ENCODE data around the gene FKBP5.
"Not testable (repeated sequence)": the region's sequence is repeated elsewhere in the genome, so short reads cannot be mapped to it uniquely, and the experiment has no call there.

Gene FKBP5

DNA sequence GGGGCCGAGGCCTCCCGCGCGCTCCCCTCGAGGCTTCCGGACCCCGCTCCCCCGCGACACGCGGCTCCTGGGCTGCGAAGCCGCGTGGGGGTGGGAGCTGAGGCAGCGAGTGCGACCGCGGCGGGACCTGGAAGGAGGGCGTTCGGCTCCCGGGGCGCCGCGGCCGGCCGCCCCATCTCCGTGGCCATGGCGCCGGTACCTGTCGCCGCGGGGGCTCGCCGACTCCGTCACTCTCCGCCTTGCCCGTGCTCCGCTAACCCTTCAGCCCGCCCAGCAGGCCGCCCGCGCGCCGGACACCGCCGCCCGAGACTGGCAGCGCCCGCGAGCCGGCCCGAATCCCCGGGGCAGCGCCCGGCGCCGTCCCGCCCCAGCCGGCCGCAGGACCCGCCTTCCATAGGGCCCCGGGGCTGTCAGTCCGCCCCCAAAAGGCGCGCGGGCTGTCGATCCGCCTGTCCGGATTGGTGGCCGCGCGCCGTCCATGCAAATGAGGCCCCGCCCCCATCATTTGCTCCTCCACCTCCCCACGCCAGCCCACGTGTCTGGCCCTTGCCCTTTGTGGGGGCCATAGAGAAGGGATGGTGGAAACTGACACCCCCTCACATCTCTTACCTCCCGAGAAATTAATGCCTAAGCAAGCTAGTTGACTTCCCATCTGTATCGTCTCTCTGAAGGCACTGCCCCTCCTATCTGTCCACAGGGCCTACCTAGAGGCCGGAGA lies at the start of gene FKBP5:
TSS of gene FKBP5 (minus strand) at position 311 of the 718 bp plus-strand sequence. CDS start 46,091 bp downstream, outside the sequence.
- peak within 1 kb of the TSS; percentile 55 to 95 (median 86) for H3K4me3 ChIP-seq
- peak within 1 kb of the TSS; percentile 69 to 97 (median 90) for H3K27ac ChIP-seq

DNA sequence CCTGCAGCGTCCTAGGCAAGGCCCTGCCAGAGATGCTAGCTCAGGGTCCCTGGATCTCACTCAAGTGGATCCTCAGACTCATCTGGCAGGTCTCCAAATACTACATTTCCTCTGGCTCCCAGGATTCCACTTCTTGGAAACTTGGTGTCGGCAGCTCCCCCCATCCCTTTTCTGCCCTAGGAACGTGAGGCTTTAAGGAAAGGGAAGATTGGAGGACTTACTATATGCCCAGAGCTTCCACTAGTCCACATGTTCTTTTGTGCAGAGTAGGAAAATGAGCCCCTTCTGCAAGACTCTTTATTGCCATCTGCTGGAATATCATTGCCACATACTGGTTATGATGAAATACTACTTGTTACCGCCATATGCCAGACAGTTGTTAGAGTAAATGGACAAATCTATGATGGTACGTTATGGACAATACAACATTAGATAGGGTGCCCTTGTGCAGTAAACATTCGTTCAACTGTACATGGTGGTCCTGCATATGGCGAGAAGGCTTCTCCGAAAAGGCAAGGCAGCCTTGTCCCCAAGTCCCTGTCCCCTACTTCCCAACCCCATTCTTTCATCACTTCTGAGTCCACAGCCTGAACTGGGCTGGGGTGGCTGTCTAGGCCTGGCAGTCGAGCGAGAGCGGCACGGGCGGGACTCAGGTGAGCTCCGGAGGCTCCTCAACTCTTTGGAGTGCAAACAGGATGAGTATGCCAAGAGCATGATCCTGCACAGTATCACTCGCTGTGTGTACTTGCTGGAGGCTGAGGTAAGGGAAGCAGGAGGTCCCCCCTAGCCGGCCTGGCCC lies 48.9 kb upstream of the FKBP5 start:
- Histone ChIP-seq H3K27ac (peak overlapping the region in 1 of 21 experiments; percentile 16), H3K4me3 (no peak overlapping the region)

DNA sequence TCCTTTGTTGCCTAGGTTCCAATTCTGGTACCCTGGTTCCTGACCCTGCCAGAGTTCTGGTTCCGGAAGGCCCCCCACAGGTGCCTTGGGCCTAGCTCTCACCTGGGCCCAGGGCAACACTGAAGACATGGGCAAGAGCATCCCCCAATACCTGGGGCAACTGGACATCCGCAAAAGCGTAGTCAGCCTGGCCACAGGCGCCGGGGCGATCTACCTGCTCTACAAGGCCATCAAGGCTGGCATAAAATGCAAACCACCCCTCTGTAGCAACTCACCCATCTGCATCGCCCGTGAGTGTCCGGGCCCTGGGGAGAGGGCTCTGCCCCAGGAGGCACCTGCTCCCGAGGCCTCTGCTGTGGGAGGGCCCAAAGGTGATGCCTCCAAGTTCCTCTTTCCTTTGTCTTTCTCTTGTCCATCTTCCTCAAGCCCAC lies 48.3 kb upstream of the FKBP5 start, which contains the start of gene ARMC12:
TSS of gene ARMC12 (plus strand) at position 51 of the 431 bp plus-strand sequence. CDS start at position 128, 77 bp downstream.
- Histone ChIP-seq H3K27ac (peak within 1 kb of the TSS in 4 of 21 experiments; percentile 4 to 41 (median 27)), H3K4me3 (no peak within 1 kb of the TSS)

DNA sequence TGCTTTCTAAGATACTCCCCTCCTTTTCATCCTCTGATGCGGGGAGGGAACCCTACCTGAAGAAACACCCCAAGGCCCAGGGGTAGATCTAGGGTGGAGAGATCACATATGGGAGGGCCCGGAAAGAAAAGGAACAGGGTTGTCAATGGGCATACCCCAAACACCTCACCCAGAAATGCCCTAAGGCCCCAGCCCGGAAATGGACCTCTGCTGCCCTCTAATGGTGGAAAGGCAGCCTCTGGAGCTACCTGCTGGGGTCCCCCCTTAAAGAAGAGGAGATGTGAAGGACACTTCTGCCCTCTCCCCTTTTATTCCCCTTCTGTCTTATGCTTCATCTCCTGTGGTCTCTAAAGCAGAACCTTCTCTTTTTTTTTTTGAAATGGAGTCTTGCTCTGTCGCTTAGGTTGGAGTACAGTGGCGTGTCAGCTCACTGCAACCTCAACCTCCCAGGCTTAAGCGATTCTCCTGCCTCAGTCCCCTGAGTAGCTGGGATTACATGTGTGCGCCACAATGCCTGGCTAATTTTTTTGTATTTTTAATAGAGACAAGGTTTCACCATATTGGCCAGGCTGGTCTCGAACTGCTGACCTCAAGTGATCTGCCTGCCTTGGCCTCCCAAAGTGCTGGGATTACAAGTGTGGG lies 47.7 kb upstream of the FKBP5 start:
- peak overlapping the region in 3 of 21 experiments; percentile 4 to 41 (median 38) for H3K27ac ChIP-seq

DNA sequence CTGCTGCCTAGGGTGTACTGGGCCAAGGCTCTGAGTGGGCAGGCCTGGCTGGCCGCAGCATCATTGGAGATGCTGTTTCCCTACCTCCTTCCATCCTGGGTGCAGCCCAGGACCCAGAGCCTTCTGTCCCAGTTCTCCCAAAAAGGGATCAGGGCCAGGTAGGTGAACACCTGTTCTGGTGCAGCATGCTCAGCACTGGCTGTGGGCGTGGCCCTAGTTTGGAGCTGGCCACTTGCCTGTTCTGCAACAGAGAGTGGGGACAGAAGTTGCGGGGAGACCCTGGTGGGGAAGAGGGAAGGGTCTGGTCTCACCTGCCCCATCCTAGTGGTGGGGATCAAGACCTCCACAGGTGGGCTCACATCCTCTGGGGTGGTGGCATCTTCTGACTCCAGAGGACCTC lies 46.7 kb upstream of the FKBP5 start:
- Histone ChIP-seq H3K4me3 (no peak overlapping the region), H3K27ac (peak overlapping the region in 2 of 21 experiments; percentile 38 to 41)

More for the DNA sequence above, 47.7 kb upstream of the FKBP5 start:
- no peak overlapping the region for H3K4me3 ChIP-seq

DNA sequence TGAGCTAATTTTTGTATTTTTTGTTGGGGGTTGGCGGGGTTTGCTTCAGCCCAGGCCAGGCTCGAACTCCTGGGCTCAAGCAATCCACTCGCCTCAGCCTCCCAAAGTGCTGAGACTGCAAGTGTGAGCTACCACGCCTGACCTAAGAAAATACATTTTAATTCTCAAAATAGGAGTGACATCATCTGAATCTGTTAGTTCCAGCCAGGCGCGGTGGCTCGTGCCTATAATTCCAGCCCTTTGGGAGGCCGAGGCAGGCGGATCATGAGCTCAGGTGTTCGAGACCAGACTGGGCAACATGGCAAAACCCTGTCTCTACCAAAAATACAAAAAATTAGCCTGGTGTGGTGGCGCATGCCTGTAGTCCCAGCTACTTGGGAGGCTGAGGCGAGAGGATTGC lies 45.6 kb upstream of the FKBP5 start:
- H3K27ac ChIP-seq: peak overlapping the region in 5 of 21 experiments; percentile 5 to 41 (median 13)
- H3K4me3 ChIP-seq: not testable (repeated sequence)

DNA sequence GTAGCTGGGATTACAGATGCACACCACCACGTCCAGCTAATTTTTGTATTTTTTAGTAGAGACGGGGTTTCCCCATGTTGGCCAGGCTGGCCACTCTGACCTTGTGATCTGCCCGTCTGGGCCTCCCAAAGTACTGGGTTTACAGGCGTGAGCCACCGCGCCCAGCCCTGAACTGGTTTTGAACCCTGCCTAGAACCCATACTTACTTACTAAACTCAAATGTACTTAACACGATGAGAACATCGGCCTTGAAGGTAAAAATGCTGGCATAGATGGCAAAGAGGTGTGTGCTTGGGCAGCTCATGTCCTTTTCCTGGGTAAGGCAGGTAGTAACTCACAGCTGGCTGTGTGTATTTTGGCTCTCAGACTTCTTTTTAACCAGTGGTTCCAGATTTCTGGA lies 44.9 kb upstream of the FKBP5 start:
- Histone ChIP-seq H3K27ac (peak overlapping the region in 7 of 21 experiments; percentile 5 to 100 (median 93)), H3K4me3 (no peak overlapping the region)

DNA sequence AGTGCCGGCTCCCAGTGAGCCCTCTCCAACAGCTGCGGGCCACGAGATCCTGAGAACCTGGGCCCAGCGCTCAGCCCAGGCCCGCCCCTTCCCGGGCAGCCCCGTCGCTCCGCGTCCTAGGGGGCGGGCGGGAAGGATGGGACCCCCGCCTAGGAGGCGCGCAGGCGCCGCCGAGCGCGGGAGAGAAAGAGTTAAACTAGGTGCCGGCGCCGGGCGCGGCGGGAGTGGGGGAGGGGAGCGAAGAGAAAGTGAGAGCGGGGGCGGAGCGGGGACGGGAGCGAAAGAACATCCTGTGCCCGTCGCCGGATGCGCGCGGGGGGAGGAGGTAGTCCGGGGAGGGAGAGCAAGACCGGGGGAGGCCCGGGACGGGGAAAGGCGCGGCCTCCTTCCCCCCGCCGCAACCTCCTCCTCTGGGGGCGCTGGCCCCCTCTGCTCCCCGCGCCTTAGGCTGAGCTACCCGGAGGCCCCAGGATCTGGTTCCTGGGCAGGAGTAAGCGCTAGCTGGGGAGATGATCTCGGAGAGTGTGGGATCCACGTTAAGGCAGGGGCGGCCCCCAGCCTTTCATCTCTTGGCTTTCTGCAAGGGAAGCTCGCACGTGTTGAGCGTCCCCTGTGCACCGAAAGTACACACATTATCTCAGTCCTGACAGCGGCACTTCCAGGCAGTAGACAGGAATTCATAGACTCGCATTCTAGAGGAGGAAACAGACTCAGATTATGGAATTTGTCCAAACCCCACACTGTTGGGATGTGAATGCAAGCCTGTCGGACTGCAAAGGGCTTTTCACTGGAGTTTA lies 43.2 kb upstream of the FKBP5 start:
- peak overlapping the region; percentile 48 to 79 (median 69) for H3K4me3 ChIP-seq

DNA sequence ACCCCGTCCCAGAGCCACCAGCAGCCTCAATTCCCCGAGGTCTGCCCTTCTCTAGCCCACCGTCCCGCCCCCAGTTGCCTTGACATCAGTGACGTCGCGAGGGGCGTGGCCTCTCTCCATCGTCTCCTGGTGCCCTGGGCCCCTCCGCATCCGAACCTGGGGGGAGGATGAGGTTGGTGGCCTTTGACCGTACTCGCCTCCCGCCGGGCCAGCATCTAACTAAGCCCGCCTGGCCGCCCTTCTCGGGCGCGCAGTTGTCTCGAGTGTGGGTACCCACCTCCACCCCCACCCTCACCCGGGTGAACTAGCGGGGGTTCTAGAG lies 42.7 kb upstream of the FKBP5 start:
- H3K27ac ChIP-seq: peak overlapping the region; percentile 85 to 100 (median 96)
- peak overlapping the region; percentile 48 to 79 (median 69) for H3K4me3 ChIP-seq

More for the DNA sequence above, 43.2 kb upstream of the FKBP5 start:
- H3K27ac ChIP-seq: peak overlapping the region; percentile 85 to 100 (median 96)

DNA sequence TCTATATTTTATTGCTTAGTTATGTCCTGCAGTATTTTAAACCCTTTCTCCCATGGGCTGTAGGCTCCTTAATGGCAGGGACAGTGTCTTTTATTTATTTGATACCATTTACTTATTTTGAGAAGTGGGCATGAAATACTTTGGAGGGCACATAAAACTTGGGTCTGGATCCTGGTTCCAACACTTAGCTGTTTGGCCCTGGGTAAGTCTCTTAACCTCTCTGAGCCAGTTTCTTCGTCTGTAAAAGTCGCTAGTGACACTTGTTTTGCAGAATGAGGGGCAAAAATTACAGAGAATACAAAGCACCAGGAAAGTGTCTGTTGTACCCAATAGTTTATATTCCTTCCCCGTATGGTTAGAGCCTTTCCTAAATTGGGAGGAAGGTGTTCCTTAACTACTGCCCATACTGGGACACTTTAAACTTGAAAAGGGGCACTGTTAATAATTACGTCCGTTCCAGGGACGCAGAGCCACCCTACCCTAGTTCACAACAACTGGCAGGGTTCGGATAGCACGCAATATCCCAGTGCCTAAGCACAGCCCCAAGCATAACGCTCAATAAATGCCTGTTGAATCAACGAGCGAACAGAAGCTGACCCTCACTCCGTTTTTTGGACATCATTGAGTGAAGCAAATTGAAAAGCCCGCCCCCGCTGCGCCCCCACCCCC lies 42.2 kb upstream of the FKBP5 start:
- Histone ChIP-seq H3K4me3 (peak overlapping the region; percentile 48 to 79 (median 69)), H3K27ac (peak overlapping the region in 20 of 21 experiments; percentile 85 to 100 (median 96))

DNA sequence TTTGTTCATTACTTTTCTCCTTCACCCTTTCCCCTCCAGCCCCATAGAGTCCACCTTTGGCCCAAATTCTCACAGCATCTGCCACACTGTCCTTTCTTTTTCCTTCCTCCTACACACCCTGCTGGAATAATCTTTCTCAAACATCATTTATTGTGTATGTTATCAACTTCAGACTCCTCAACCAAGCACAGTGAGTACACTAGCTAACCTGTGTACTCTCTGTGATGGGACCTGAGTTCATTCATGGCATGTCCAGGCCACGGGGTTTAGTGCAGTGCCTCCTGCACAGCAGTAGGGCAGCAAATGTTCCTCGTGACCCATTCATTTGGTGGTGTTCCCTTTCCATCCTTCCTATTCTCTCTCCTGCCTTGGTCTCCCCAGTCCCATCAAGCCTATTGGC lies 41.0 kb upstream of the FKBP5 start:
- Histone ChIP-seq H3K27ac (peak overlapping the region in 20 of 21 experiments; percentile 23 to 100 (median 96)), H3K4me3 (no peak overlapping the region)

DNA sequence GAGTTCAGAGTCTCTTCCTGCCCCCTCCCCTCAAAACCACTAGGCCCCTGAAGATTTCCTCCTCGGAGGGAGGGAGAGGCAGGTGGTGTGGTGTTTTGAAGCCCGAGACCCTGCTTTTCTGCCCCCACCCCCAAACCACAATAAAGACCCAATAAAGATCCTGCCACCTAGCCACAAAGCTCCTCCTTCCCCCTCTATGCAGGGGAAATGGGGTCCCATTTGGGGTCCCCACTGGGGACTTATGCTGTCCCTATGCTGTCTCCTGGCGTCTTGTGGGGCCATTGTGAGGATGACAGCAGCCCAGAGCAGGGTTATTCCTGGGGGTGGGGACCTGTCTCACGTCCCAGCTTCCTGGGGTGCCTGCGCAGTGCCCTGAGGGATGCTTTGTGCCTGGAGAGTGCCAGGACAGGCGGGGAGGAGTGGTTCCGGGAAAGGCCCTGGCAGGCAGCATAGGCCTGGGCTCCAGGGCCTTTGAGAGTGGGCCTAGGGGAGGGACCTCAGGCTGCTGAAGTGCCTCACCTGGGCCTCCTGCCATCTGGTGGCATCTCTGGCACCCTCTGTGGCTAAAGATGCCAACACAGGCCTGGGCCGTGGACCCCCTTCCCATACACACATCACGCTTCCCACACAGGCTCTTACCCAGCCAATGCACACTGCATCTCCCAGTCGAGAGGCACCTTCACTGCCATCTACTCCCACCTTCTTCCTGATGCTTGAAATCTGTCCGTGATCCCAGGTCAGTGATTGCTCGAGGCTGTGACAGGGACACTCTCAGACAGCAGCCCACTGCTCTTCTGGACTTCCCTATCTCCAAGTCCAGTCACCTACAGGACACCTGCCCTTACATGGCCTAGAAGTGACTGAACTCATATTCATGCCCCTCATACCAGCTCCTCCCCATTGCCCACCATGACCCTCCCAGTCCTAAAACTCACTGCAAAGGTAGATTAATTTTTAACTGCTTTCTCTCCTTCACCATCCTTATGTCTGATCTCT lies 40.3 kb upstream of the FKBP5 start:
- Histone ChIP-seq H3K27ac (peak overlapping the region; percentile 23 to 100 (median 96)), H3K4me3 (peak overlapping the region in 2 of 7 experiments; percentile 43 to 45)

DNA sequence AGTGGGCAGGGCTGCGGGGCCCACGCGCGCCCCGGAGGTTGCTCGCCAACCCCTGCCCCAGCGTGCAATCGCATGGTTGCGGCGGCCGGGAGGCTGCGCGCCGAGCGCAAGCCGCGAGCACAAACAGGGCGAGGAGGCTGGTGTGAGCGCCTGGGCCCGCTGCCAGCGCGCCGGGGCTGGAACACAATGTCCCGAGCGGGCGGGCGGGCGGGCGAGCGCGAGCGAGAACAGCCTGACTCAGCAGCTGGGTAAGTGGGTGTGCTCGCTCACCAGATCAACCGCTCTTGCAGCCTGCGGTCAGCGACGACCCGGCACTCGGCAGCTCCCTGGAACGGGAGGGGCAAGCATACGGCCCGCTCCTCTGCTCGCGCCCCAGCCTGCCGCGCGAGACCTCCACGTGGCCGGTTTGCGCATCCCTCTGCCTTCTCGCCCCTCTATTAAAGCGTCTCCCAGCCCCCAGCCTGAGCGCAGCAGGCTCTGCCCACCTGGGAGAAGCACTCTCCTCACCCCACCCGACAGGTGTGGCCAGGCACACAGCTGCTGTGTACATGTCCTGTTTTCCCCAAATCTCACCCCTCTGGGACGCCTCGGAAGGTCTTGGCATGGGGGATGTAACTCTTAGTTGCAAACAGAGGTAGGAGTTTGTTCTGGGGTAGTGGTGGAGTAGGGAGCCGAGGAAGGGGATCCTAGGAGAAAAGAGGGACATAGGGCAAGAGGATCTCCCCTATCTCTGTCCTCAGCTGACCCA lies 39.4 kb upstream of the FKBP5 start:
- Histone ChIP-seq H3K27ac (peak overlapping the region; percentile 82 to 100 (median 96)), H3K4me3 (peak overlapping the region; percentile 29 to 45 (median 35))

DNA sequence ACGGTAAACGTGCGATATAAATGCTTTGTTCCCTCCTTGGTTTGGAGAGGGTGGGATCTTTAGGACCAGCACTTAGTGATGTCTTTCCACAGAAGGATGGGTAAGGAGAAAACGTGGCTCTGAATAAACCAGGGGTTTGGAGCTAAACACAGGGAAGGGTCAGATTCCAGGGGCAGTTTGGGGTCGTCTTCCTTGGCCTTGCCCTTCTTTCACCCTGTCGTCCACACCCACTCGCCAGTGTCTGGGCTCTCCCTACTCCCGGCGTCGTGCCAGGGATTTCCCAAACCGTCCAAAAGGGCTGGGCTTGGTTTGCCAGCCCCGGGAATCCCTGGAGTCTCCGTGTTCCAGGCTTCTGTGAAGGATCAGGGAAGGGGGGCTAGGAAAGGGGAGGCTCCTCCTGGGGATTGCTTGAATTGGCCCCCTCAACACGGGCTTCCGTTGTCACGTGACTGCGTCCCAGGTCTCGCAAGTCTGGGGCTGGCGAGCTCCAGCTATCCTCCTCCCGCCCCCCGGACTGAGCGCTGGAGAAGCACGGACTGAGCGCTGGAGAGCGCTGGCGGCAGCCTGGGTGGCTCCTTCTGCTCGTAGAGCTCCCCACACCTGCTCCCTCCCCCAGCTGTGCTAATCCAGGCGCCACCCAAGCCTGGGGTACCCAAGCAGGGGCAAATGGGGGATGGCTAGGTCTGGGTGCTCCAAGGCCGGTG lies 38.7 kb upstream of the FKBP5 start:
- Histone ChIP-seq H3K4me3 (peak overlapping the region; percentile 29 to 45 (median 35)), H3K27ac (peak overlapping the region; percentile 82 to 100 (median 96))

DNA sequence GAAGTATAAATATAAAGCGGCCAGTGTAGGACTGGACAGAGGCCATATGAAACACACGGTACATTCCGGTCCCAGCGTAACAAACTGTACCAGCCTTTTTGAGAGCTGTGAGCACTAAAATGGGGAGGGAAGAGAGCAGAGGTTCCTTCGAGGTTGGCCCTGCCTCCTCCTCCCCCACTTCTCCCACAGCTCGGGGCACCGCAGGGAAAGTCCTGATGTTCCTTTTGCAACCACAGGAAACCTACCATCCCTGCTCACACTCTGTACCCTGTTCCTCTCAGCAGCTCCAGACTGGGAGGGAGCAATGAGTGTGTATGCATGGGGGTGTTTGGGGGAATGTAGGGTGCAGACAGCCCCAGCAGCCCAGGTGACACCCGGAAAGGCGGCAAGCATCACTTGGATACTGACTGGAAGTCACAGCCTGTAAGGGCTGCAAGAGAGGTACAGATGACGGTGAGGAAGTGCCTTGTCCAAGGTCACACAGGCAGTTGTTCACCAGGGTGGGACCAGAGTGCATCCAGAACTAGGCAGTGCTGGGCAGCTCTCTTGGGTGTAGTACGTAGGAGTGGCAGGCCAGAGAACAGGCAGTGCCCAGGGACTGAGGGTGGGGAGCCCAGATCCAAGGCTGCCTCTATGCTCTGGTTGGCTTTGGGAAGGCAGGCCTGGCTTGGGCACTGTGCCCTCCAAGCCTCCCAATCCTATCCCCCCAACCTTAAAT lies 37.2 kb upstream of the FKBP5 start:
- Histone ChIP-seq H3K27ac (peak overlapping the region; percentile 68 to 100 (median 96)), H3K4me3 (no peak overlapping the region)
